ENCODE results near the gene CACNA1D.

CACNA1D gene

DNA sequence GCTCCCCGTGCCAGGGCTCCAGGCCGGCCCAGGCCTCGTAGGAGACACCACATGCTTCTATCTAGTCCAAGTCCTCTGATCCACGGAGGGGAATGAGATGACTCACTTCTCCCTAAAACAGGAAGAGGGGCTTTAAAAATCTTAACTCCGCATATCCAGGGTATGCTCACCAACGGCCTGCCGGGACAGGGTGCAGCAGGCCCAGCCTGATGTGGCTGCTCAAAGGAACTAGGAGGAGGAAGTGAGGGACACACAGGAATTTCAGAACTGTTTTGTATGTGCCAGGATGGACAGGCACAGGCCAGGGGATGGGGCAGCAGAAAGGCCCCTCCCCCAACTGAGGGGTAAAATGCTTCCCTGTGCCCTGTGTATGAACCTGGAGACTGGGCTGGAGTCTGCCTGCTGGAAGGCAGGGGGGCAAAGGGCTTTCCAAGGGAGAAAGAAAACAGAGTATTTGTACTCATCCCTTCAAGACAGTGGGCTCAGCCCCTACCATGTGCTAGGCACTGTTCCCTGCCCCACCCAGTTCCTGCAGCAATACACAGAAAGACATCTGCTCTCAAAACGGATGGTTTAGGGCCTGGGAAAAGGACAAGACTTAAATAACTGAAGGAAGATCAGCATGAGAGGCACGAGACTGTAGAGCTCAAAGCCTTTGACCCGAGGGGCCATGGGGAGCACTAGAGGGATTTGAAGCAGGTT is 329.7 kb downstream of the CACNA1D start:
- H3K27ac ChIP-seq, result no peak overlapping the region
- CTCF ChIA-PET, result no interaction called here
- POLR2A ChIA-PET (ENCODE audit: low non-redundant PET), result no interaction called here
- TF ChIP-seq, protein P1, sequence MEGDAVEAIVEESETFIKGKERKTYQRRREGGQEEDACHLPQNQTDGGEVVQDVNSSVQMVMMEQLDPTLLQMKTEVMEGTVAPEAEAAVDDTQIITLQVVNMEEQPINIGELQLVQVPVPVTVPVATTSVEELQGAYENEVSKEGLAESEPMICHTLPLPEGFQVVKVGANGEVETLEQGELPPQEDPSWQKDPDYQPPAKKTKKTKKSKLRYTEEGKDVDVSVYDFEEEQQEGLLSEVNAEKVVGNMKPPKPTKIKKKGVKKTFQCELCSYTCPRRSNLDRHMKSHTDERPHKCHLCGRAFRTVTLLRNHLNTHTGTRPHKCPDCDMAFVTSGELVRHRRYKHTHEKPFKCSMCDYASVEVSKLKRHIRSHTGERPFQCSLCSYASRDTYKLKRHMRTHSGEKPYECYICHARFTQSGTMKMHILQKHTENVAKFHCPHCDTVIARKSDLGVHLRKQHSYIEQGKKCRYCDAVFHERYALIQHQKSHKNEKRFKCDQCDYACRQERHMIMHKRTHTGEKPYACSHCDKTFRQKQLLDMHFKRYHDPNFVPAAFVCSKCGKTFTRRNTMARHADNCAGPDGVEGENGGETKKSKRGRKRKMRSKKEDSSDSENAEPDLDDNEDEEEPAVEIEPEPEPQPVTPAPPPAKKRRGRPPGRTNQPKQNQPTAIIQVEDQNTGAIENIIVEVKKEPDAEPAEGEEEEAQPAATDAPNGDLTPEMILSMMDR (conservative IDR thresholded peaks at IDR 0.05; ENCODE audit: low read depth), result no peak
- DNase-seq (ENCODE audit: low spot score), result no peak

DNA sequence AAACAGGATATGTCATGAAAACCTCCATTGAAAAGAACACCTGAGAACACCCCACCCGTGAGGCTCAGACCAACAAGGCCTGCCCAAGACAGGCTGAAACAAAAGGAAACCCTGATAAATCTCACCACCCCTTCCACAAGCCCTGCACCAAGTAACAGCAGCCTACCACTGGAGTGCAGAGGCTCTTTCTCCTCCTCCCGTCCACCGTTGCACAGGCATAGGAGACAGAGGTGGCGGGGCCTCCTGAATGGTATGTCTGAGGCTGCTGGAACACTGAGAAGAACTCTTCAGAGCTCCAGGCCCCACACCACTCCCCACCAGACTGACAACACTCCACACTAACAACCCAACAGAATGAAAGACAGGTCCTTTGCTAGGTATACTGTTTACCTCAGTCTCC is 330.4 kb downstream of the CACNA1D start:
- POLR2A ChIA-PET (ENCODE audit: low non-redundant PET), result no interaction called here

DNA sequence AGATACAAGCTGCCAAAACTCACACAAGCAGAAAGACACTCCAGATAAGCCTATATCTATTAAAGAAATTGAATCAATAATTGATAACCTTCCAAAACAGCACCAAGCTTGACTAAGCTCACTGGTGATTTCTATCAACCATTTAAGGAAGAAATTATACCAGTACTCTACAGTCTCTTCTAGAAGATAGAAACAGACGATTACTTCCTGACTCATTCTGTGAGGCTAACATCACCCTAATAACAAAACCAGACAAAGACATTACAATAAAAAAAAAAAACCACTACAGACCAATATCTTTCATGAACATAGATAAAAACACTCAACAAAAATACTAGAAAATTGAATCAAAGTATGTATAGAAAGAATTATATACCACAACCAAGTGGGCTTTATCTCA is 331.6 kb downstream of the CACNA1D start:
- TF ChIP-seq, protein P1 (conservative IDR thresholded peaks at IDR 0.05; ENCODE audit: low read depth), result no peak
- CTCF ChIA-PET, result no interaction called here
- H3K27ac ChIP-seq, result no peak overlapping the region
- POLR2A ChIA-PET (ENCODE audit: low non-redundant PET), result no interaction called here
- no peak for DNase-seq (ENCODE audit: low spot score)

More for the DNA sequence above, 330.4 kb downstream of the CACNA1D start:
- CTCF ChIA-PET, result no interaction called here
- H3K27ac ChIP-seq, result no peak overlapping the region
- TF ChIP-seq, protein P1 (conservative IDR thresholded peaks at IDR 0.05; ENCODE audit: low read depth), result no peak
- DNase-seq (ENCODE audit: low spot score), result no peak

DNA sequence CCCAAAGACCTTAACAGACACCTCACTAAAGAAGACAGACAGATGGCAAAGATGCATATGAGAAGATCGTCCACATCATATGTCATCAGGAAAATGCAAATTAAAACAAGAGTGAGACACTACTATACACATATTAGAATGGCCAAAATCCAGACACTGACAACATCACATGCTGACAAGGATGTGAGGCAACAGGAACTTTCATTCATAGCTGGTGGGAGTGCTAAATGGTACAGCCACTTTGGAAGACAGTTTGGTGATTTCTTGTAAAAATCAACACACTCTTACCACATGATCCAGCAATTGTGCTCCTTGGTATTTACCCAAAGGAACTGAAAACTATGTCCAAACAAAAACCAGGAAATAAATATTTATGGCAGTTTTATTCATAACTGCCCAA is 334.2 kb downstream of the CACNA1D start:
- ChIA-PET POLR2A (ENCODE audit: low non-redundant PET) (no interaction called here), CTCF (interaction anchor here (1.2 kb wide), 1 partner anchor 16 kb away, joined by 3 read pairs; no protein-coding TSS in a partner anchor)
- no peak overlapping the region for H3K27ac ChIP-seq
- no peak for DNase-seq (ENCODE audit: low spot score)
- TF ChIP-seq, protein P1 (conservative IDR thresholded peaks at IDR 0.05; ENCODE audit: low read depth), result no peak

- ChIA-PET POLR2A (ENCODE audit: low non-redundant PET) (no interaction called here), CTCF (interaction anchor here (1.2 kb wide), 1 partner anchor 15 kb away, joined by 3 read pairs; no protein-coding TSS in a partner anchor)
- H3K27ac ChIP-seq, result no peak overlapping the region
- no peak for DNase-seq (ENCODE audit: low spot score)
- TF ChIP-seq, protein P1 (conservative IDR thresholded peaks at IDR 0.05; ENCODE audit: low read depth), result no peak
These were observed 335.2 kb downstream of the CACNA1D start for GRCh38 chr3:53829605-53830004.

- ChIA-PET POLR2A (ENCODE audit: low non-redundant PET) (no interaction called here), CTCF (no interaction called here)
- TF ChIP-seq, protein P1 (conservative IDR thresholded peaks at IDR 0.05; ENCODE audit: low read depth), result no peak
- no peak for DNase-seq (ENCODE audit: low spot score)
- no peak overlapping the region for H3K27ac ChIP-seq
These were observed 336.5 kb downstream of the CACNA1D start for GRCh38 chr3:53830944-53831343.

All from RWPE1 (cell line).